Stimulated activated CD8-positive, alpha-beta memory T cell treated with anti-CD3 and anti-CD28 coated beads, Interleukin-2, amount 100 ng/mL, for 1 hour (primary cell): Measurements from ENCODE around the gene HSPB8.

Experiments used
- DNase-seq, 2 donors: peaks; one replicate each; pipeline ENCODE4 v3.0.0-alpha.2; 2020; ENCODE audit warnings: low read depth in 2 of 2

HSPB8 gene

GRCh38 chr12:119171291-119171690, 7.4 kb upstream of the HSPB8 start:
- no peak for DNase-seq

- DNase-seq, result no peak
Observed at GRCh38 chr12:119171691-119172425, 6.9 kb upstream of the HSPB8 start.

GRCh38 chr12:119175081-119175480, 3.6 kb upstream of the HSPB8 start:
- DNase-seq, result no peak

GRCh38 chr12:119176267-119177055, 2.3 kb upstream of the HSPB8 start:
- DNase-seq, result no peak

GRCh38 chr12:119177056-119177325, 1.7 kb upstream of the HSPB8 start:
- no peak for DNase-seq

- DNase-seq, result no peak
Observed at GRCh38 chr12:119177724-119178380, 879 bp upstream of the HSPB8 start.

- DNase-seq, result no peak
Observed at GRCh38 chr12:119179335-119180021, 747 bp downstream of the HSPB8 start.

- DNase-seq, result no peak
Observed at GRCh38 chr12:119180380-119181040, 1.8 kb downstream of the HSPB8 start.

- no peak for DNase-seq
Observed at GRCh38 chr12:119181202-119181601, 2.5 kb downstream of the HSPB8 start.

GRCh38 chr12:119181944-119182343, 3.2 kb downstream of the HSPB8 start:
- no peak for DNase-seq

- DNase-seq, result no peak
Observed at GRCh38 chr12:119182701-119183493, 4.2 kb downstream of the HSPB8 start.

- DNase-seq, result no peak
Observed at GRCh38 chr12:119183942-119184695, 5.4 kb downstream of the HSPB8 start.

GRCh38 chr12:119195256-119195655, 16.5 kb downstream of the HSPB8 start:
- no peak for DNase-seq

- no peak for DNase-seq
Observed at GRCh38 chr12:119198440-119198839, 19.7 kb downstream of the HSPB8 start.

- DNase-seq, result no peak
Observed at GRCh38 chr12:119200601-119201000, 21.9 kb downstream of the HSPB8 start.

- no peak for DNase-seq
Observed at GRCh38 chr12:119201789-119202543, 23.2 kb downstream of the HSPB8 start.

GRCh38 chr12:119202544-119202943, 23.8 kb downstream of the HSPB8 start:
- no peak for DNase-seq

GRCh38 chr12:119204131-119204530, 25.4 kb downstream of the HSPB8 start:
- DNase-seq, result no peak

GRCh38 chr12:119204671-119205285, 26.0 kb downstream of the HSPB8 start:
- DNase-seq, result no peak
